Kidney epithelial cell (primary cell): ENCODE data around the gene RBM39. TPM values are rescaled to one million over a fixed set of nuclear protein-coding genes. Genes with fewer than 3 reads are reported as not detected.
"Not testable (repeated sequence)": the region's sequence is repeated elsewhere in the genome, so short reads cannot be mapped to it uniquely, and the experiment has no call there.

Source experiments
- DNase-seq: peaks from one replicate; pipeline ENCODE4 v3.0.0-alpha.2; 2010; ENCODE audit warnings: low read depth
- H3K27me3 ChIP-seq: 2 replicates; pipeline ENCODE4 v1.6.0; 2011; ENCODE audit warnings: low read length; ENCODE audit not compliant: control insufficient read depth, insufficient read depth
- H3K36me3 ChIP-seq: 2 replicates; pipeline ENCODE4 v1.5.1; 2011; ENCODE audit warnings: low read length; ENCODE audit not compliant: control insufficient read depth, insufficient read depth
- H3K4me3 ChIP-seq: 2 replicates; pipeline ENCODE4 v1.5.1; 2011; ENCODE audit warnings: low read depth, mild to moderate bottlenecking, control low read depth, low read length
- total RNA-seq: library from RNA; depleted of rRNA; stranded (reverse); fragments of >200 nt; gene quantifications from 2 replicates; pipeline ENCODE4 v1.2.3, GENCODE V29; 2015
- TF ChIP-seq, protein P1 (sequence below): IDR thresholded peaks from 2 replicates; pipeline ENCODE4 v1.5.1; 2011; ENCODE audit warnings: mild to moderate bottlenecking, moderate library complexity, low read length, control low read depth, inconsistent platforms; ENCODE audit not compliant: insufficient read depth, poor library complexity, severe bottlenecking

The RBM39 gene
- total RNA-seq, 1 donor from 2014 or later, result 204 TPM

DNA sequence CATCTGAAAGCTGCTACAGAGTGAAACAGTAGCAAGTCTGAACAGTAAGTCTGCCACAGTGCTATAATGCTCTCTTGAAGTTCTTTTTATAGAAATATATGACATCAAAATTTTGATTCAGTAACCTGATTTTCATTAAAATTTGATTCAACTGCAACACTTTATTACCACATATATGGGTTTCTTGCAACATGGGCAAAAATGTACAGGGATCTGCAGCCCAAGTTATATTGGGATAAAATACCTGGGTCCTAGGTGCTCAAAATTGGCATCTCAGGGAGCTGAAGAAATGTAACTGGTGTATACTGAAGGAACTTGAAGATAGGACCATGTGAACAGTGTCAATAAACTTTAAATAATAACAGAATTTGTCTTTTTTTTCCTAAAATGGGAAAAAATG, 32.0 kb downstream of the RBM39 start:
- no peak for DNase-seq
- TF ChIP-seq, protein P1, sequence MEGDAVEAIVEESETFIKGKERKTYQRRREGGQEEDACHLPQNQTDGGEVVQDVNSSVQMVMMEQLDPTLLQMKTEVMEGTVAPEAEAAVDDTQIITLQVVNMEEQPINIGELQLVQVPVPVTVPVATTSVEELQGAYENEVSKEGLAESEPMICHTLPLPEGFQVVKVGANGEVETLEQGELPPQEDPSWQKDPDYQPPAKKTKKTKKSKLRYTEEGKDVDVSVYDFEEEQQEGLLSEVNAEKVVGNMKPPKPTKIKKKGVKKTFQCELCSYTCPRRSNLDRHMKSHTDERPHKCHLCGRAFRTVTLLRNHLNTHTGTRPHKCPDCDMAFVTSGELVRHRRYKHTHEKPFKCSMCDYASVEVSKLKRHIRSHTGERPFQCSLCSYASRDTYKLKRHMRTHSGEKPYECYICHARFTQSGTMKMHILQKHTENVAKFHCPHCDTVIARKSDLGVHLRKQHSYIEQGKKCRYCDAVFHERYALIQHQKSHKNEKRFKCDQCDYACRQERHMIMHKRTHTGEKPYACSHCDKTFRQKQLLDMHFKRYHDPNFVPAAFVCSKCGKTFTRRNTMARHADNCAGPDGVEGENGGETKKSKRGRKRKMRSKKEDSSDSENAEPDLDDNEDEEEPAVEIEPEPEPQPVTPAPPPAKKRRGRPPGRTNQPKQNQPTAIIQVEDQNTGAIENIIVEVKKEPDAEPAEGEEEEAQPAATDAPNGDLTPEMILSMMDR, result no peak
- no peak overlapping the region for H3K4me3 ChIP-seq
- peaks cover 3% of the 10 kb centered on the region for H3K36me3 ChIP-seq
- no peaks in the 10 kb centered on the region for H3K27me3 ChIP-seq

DNA sequence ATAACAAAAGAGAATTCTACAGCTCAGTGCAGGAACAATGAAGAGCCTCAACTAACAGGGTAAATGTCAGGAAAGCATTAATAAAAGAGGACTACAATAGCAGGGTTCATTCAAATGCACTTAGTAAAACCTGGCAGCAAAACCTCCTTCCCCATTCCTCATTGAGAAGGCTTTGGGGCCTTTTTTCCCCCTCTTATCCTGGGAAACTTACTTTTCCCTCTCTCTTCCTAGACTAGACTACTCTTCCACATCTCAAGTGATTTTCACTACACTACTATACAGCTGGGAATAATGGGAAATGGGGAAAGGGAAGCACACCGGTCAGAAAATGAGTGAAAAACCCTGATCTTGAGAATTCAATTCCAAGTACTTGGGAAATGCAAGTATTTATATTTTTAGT, 32.8 kb downstream of the RBM39 start:
- TF ChIP-seq, protein P1, result no peak
- Histone ChIP-seq H3K4me3 (no peak overlapping the region), H3K27me3 (no peaks in the 10 kb centered on the region), H3K36me3 (peaks cover 3% of the 10 kb centered on the region)
- DNase-seq, result no peak

GRCh38 chr20:35708502-35708901, 33.6 kb downstream of the RBM39 start:
- Histone ChIP-seq H3K27me3 (no peaks in the 10 kb centered on the region), H3K4me3 (no peak overlapping the region), H3K36me3 (peaks cover 3% of the 10 kb centered on the region)
- TF ChIP-seq, protein P1, result no peak
- DNase-seq, result no peak

- H3K36me3 ChIP-seq, H3K27me3 ChIP-seq, DNase-seq, H3K4me3 ChIP-seq: not testable (repeated sequence)
These were observed 35.2 kb downstream of the RBM39 start for GRCh38 chr20:35706591-35707529.

- H3K4me3 ChIP-seq, DNase-seq, H3K36me3 ChIP-seq, H3K27me3 ChIP-seq: not testable (repeated sequence)
These were observed 36.2 kb downstream of the RBM39 start for GRCh38 chr20:35705894-35706293.

DNA sequence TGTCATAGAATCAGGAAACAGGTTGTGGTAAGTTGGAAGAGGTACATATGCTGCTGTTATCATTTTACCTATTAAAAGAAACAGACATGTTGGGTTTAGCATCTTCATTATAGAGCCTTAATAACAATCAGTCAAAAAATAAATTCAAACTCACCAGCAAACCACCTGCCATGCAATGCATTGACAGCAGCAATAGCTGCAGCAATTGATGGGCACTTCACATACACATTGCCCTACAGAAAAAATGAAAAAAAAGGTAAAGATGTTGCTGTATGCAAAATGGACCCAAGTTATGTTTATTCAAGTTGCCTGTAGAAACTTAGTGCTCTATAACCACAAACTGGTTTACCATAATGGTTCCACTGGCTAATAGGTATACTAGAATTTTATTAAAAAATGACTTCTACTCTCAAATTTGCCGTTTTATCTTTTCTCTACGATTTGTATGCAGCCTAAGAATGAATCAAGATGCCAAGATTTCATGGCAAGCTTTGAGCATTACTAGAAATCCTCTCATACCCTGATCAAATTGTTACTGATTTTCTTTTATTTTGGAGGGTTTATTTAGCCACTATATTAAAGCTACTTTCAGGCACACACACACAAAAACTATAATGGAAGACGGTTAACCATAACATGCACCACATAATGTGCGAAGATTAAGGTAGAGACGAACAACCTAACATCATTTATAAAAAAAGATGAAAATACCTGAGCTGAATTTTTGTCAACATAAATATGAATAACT, 37.4 kb downstream of the RBM39 start:
- TF ChIP-seq, protein P1, result no peak
- Histone ChIP-seq H3K4me3 (no peak overlapping the region), H3K27me3 (no peaks in the 10 kb centered on the region), H3K36me3 (peaks cover 2% of the 10 kb centered on the region)
- no peak for DNase-seq
